Transverse colon (tissue), 4 donors: ENCODE data around the gene GRAMD1C. TPM values are rescaled to one million over a fixed set of nuclear protein-coding genes. Genes with fewer than 3 reads are reported as not detected.

Source experiments
- DNase-seq: peaks from one replicate; pipeline ENCODE4 v3.0.0-alpha.2; 2019
- H3K27ac ChIP-seq, 4 donors: fragments of 200-600 bp; sonication (generic); 2 replicates each; pipeline ENCODE4 v1.5.1; 2016 to 2018; ENCODE audit warnings: inconsistent platforms in 4 of 4
- H3K27me3 ChIP-seq: fragments of 200-600 bp; sonication (generic); 2 replicates; pipeline ENCODE4 v1.5.1; 2017; ENCODE audit warnings: inconsistent platforms
- H3K36me3 ChIP-seq, 4 donors: fragments of 200-600 bp; sonication (generic); 2 replicates each; pipeline ENCODE4 v1.5.1; 2017 to 2019; ENCODE audit warnings: inconsistent platforms in 4 of 4
- H3K4me1 ChIP-seq, 4 donors: fragments of 200-600 bp; sonication (generic); 2 replicates each; pipeline ENCODE4 v1.5.1; 2017 to 2020; ENCODE audit warnings: inconsistent platforms in 4 of 4
- H3K4me3 ChIP-seq, 4 donors: fragments of 200-600 bp; sonication (generic); 1 replicate in 1 of 4; 2 replicates in 3 of 4; pipeline versions ENCODE4 v1.5.1 to v1.6.1; 2017 to 2019; ENCODE audit warnings: inconsistent platforms in 4 of 4
- H3K9me3 ChIP-seq, 2 donors: fragments of 200-600 bp; sonication (generic); 2 replicates each; pipeline ENCODE4 v1.5.1; 2017 to 2019; ENCODE audit warnings: inconsistent platforms in 2 of 2
- CTCF ChIP-seq, 5 experiments: fragments of 200-600 bp in 3 of 5; fragments of 450-650 bp in 2 of 5; sonication (generic) in 3 of 5; IDR thresholded peaks; 1 replicate in 2 of 5; 2 replicates in 3 of 5; pipeline ENCODE4 v1.5.1; 2016 to 2017; ENCODE audit warnings: antibody characterized with exemption in 5 of 5, inconsistent platforms in 3 of 5, mild to moderate bottlenecking in 2 of 5, moderate library complexity in 1 of 5
- EP300 ChIP-seq: sonication (generic); formaldehyde crosslinking; IDR thresholded peaks from one replicate; pipeline ENCODE4 v1.6.1; 2017; ENCODE audit warnings: antibody characterized with exemption, low read depth
- POLR2A ChIP-seq: fragments of 450-650 bp; IDR thresholded peaks from one replicate; pipeline ENCODE4 v1.6.1; 2016; ENCODE audit warnings: antibody characterized with exemption, mild to moderate bottlenecking, moderate library complexity
- POLR2AphosphoS5 ChIP-seq, 3 donors: sonication (generic); formaldehyde crosslinking; IDR thresholded peaks; one replicate each; pipeline ENCODE4 v1.6.1; 2016; ENCODE audit warnings: antibody characterized with exemption in 3 of 3
- WGBS, 2 donors: methylation state at CpG; one replicate each; pipeline ENCODE4 v1.1.5; 2018; ENCODE audit warnings: low coverage in 1 of 2; 5-methylcytosine and 5-hydroxymethylcytosine counted together
- in situ Hi-C, 4 donors: fragments of 200-750 bp; cut with MboI; loops; one replicate each; pipeline versions ENCODE4 v1.15.0 to v1.15.1; 2017; ENCODE audit warnings: low sequenced_read_pairs in 3 of 4, low pct_ligation_motif_present in 1 of 4, low pct_unique_long_range_greater_than_20kb in 1 of 4
- intact Hi-C: fragments of 100-400 bp; cut with DNase I; formaldehyde crosslinking; loops from one replicate; pipeline ENCODE4 v1.15.1; 2023; ENCODE audit warnings: low total_unique reads
- total RNA-seq, 4 donors: library from RNA; depleted of rRNA; stranded (reverse); fragments of >200 nt; gene quantifications; one replicate each; pipeline ENCODE4 v1.1.0, GENCODE V29; 2016

GRAMD1C gene
- total RNA-seq, 4 donors from 2014 or later = 2.6 to 24.5 (median 13.3) TPM

DNA sequence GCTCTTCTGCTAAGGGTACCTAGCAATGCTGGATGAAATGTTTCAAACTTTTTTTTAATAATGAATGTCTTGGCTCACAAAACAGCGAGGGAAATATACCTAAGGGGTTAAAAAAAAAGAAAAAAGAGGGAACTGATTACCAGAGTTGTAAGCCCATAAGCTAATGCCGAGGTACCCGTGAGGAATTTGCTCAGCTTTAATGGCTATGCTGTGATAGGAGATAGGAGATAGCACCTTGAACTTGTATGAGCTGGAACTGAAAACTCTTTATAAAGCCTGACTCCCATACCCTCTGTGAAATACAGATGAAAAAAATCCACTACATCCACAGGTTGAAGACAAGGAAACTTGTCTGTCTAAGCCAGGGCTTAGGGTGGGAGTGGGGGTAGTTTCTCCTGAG is 13.9 kb downstream of the GRAMD1C start:
- 67 to 68% methylated on average over 3 of the region's 3 CpGs for WGBS, 2 donors
- Histone ChIP-seq H3K27me3 (no peaks in the 10 kb centered on the region), H3K36me3 (no peaks in the 10 kb centered on the region), H3K4me1 (peaks cover 0 to 8% (median 2%) of the 10 kb centered on the region in 4 donors), H3K27ac (no peak overlapping the region), H3K9me3 (no peaks in the 10 kb centered on the region), H3K4me3 (no peak overlapping the region)
- no peak for DNase-seq
- no peak for TF ChIP-seq EP300
- no peak for TF ChIP-seq CTCF (IDR thresholded peaks at IDR 0.05)
- TF ChIP-seq POLR2A = no peak
- TF ChIP-seq POLR2AphosphoS5 (IDR thresholded peaks at IDR 0.05) = no peak
- intact Hi-C loops = no loop called here
- in situ Hi-C loops = no loop called here

- Histone ChIP-seq H3K4me1 (no peaks in the 10 kb centered on the region), H3K27me3 (no peaks in the 10 kb centered on the region), H3K27ac (no peak overlapping the region), H3K4me3 (no peak overlapping the region), H3K36me3 (no peaks in the 10 kb centered on the region), H3K9me3 (no peaks in the 10 kb centered on the region)
- intact Hi-C loops (no loop called here), in situ Hi-C loops (no loop called here)
- no peak for TF ChIP-seq POLR2A
- TF ChIP-seq POLR2AphosphoS5 (IDR thresholded peaks at IDR 0.05) = no peak
- TF ChIP-seq EP300 = no peak
- no peak for TF ChIP-seq CTCF (IDR thresholded peaks at IDR 0.05)
- WGBS, 2 donors = 91% methylated on average over 4 of the region's 4 CpGs; no CpG with 5 or more reads in 1 of the 2 donors
- DNase-seq = no peak
Observed at GRCh38 chr3:113867506-113867905, 28.9 kb downstream of the GRAMD1C start.

DNA sequence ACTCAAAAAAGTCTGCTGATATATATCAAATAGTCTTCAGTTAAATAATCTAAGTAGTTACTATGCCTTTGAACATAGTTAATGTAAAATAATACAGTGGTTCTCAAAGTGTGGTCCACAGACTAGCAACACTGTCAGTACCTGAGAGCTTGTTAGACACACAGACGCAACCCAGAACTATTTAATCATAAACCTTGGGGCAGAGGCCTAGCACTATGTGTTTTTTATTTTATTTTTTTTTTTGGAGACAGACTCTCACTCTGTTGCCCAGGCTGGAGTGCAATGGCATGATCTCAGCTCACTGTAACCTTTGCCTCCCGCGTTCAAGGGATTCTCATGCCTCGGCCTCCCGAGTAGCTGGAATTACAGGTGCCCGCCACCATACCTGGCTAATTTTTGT is 34.7 kb downstream of the GRAMD1C start:
- intact Hi-C loops = no loop called here
- WGBS, 2 donors = 97 to 100% methylated on average over 1 to 6 of the region's 6 CpGs
- H3K27ac ChIP-seq = no peak overlapping the region

DNA sequence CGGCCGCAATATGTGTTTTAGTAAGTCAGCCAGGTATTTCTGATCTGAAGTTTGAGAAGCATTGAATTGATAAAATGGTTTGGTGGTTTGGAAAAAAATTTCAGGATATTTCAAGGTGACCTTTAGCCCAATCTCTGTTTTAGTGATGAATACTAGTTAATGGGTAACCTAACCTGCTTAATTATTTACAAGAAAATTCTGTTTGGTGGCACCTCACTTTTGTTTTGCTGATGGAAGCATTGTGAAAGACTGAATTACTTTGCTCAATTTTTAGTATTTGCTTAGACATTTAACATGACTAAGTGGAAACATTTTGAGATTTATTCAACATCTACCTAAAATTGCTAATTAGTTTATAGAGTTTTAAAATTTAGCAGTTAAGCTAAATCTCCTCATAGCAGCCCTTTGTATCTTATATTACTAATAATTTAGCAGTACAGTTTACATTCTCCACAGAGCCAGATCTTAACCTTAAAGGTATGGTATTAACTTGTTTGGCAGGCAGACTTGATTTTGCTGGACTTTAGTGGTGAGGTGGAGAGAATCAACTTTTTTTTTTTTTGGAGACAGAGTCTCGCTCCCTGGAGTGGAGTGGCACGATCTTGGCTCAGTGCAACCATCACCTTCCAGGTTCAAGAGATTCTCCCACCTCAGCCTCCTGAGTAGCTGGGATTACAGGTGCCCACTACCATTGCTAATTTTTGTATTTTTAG is 35.4 kb downstream of the GRAMD1C start:
- no peaks in the 10 kb centered on the region for H3K36me3 ChIP-seq
- no peak overlapping the region for H3K27ac ChIP-seq
- TF ChIP-seq CTCF (IDR thresholded peaks at IDR 0.05) = no peak
- TF ChIP-seq EP300 = no peak
- TF ChIP-seq POLR2A = no peak
- TF ChIP-seq POLR2AphosphoS5 (IDR thresholded peaks at IDR 0.05) = no peak
- H3K27me3 ChIP-seq = no peaks in the 10 kb centered on the region
- in situ Hi-C loops = no loop called here
- no peak for DNase-seq
- no peak overlapping the region for H3K4me3 ChIP-seq
- no peaks in the 10 kb centered on the region for H3K9me3 ChIP-seq
- no peaks in the 10 kb centered on the region for H3K4me1 ChIP-seq
- intact Hi-C loops = no loop called here
- 96% methylated on average over 4 of the region's 4 CpGs; no CpG with 5 or more reads in 1 of the 2 donors for WGBS, 2 donors

More for the DNA sequence above, 34.7 kb downstream of the GRAMD1C start:
- Histone ChIP-seq H3K36me3 (no peaks in the 10 kb centered on the region), H3K27me3 (no peaks in the 10 kb centered on the region), H3K4me1 (no peaks in the 10 kb centered on the region), H3K9me3 (no peaks in the 10 kb centered on the region), H3K4me3 (no peak overlapping the region)
- TF ChIP-seq CTCF (IDR thresholded peaks at IDR 0.05) (no peak), POLR2AphosphoS5 (IDR thresholded peaks at IDR 0.05) (no peak), EP300 (no peak), POLR2A (no peak)
- no peak for DNase-seq
- in situ Hi-C loops = no loop called here
